Measurements from ENCODE around the gene CPNE4. TPM values are rescaled to one million over a fixed set of nuclear protein-coding genes. Genes with fewer than 3 reads are reported as not detected.

Gene CPNE4
- total RNA-seq, 2 experiments from 2014 or later, result not detected

DNA sequence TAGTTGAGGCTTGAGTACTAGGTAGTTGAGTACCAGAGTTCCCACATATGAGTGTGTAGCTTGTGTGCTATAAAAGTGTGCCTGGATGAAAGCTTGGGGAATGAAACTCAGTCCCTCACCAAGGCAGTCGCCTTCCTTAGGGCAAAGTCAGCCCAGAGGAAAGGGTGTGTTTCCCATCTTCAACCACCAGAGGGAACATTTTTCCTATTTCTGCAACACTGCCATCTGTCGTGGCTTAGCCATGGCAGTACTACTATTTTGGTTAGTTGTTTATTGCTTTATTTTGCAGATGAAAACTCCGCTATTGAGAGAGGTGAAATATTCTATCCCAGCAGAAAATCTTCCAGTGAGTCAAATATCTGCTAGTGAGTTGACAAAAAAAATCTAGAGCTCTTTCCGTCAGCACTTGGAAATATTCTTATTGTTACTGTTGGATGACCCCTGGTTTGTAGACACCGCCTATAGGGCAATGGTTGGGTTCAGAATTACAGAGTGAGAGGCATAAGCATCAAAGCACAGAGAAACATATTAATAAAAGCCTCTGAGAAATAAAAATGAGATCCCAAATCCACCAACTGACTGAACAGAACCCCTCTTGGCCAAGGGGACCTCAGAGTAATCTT is 239.9 kb downstream of the CPNE4 start:
- H3K27ac Mint-ChIP-seq, result no peak overlapping the region
- DNase-seq, result peak; percentile 29
- CTCF ChIA-PET, result interaction anchor here (2.0 kb wide), 1 partner anchor 10 kb away, joined by 8 read pairs; no protein-coding TSS in a partner anchor

DNA sequence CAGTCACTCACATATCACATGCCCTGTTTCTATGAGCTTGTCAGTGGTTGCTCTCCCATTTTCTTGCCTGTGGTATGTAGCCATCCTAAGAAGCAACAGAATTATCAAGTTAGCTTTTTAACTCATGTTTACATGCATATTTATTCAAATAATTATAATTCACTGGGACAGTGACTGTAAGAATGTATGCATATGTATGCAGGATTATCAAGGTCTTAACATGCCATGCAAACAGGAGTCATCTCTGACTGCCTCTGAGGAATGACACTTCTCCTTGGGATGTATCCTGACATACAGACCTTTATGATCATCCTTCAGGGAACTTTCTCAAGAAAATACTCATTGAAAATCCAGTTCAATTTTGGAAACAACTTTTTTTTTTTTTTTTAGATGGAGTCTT is 240.9 kb downstream of the CPNE4 start:
- CTCF ChIA-PET, result interaction anchor here (0.6 kb wide), 1 partner anchor 643 kb away, joined by 4 read pairs; no protein-coding TSS in a partner anchor
- H3K4me3 Mint-ChIP-seq, result no peak overlapping the region
- no peak overlapping the region for H3K27ac Mint-ChIP-seq

More for the DNA sequence above, 239.9 kb downstream of the CPNE4 start:
- Mint-ChIP-seq H3K9me3 (no peaks in the 10 kb centered on the region), H3K36me3 (ENCODE audit: low read depth) (no peaks in the 10 kb centered on the region), H3K4me1 (peaks cover 8% of the 10 kb centered on the region), H3K27me3 (peaks cover 5% of the 10 kb centered on the region), H3K4me3 (no peak overlapping the region)
- POLR2A ChIA-PET, result no interaction called here

DNA sequence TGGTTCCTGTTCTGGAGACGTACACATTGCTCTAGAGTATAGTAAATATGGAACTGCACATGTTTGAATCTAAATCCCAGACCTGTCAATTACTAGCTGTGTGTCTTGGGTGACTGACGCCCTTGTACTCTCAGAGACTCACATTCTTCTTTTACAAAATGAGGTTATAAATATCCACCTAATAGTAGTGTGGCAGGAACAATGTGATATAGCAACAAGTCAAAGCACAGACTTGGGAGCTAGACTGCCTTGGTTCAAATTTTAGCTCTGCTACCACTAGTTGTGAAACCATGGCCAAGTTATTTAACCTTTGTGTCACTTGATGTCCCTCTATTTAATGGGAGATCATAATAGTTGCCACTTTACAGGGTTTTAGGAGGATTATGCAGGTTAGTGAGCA is 245.6 kb downstream of the CPNE4 start:
- POLR2A ChIA-PET, result no interaction called here
- no peak overlapping the region for H3K4me3 Mint-ChIP-seq
- no peak overlapping the region for H3K27ac Mint-ChIP-seq
- no peaks in the 10 kb centered on the region for H3K9me3 Mint-ChIP-seq
- H3K36me3 Mint-ChIP-seq (ENCODE audit: low read depth), result no peaks in the 10 kb centered on the region
- CTCF ChIA-PET, result no interaction called here
- H3K27me3 Mint-ChIP-seq, result peaks cover 9% of the 10 kb centered on the region
- DNase-seq, result no peak
- H3K4me1 Mint-ChIP-seq, result no peaks in the 10 kb centered on the region

More for the DNA sequence above, 240.9 kb downstream of the CPNE4 start:
- Mint-ChIP-seq H3K4me1 (peaks cover 8% of the 10 kb centered on the region), H3K27me3 (peaks cover 5% of the 10 kb centered on the region), H3K36me3 (ENCODE audit: low read depth) (no peaks in the 10 kb centered on the region), H3K9me3 (no peaks in the 10 kb centered on the region)
- POLR2A ChIA-PET, result no interaction called here
- DNase-seq, result no peak

DNA sequence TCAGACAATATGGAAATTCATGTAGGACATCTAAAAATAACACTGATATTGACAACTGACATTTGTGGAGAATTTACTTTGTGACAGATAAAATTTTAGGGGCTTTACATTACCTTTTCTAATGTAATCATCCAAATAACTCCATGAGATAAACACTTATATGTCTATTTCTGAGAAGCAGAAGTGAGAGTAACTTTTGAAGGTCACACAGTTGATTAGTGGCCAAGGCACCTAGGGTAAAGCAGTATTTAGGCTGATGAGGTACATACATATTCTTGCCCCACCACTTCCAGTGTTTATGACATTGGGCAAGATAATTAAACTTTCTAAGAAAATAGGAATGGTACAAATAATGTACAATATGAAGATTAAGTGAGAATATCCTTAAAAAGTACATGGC is 248.4 kb downstream of the CPNE4 start:
- no peak overlapping the region for H3K27ac Mint-ChIP-seq
- ChIA-PET POLR2A (no interaction called here), CTCF (no interaction called here)
- peaks cover 12% of the 10 kb centered on the region for H3K27me3 Mint-ChIP-seq
- no peaks in the 10 kb centered on the region for H3K36me3 Mint-ChIP-seq (ENCODE audit: low read depth)
- no peaks in the 10 kb centered on the region for H3K9me3 Mint-ChIP-seq
- no peak overlapping the region for H3K4me3 Mint-ChIP-seq
- H3K4me1 Mint-ChIP-seq, result no peaks in the 10 kb centered on the region
- no peak for DNase-seq

DNA sequence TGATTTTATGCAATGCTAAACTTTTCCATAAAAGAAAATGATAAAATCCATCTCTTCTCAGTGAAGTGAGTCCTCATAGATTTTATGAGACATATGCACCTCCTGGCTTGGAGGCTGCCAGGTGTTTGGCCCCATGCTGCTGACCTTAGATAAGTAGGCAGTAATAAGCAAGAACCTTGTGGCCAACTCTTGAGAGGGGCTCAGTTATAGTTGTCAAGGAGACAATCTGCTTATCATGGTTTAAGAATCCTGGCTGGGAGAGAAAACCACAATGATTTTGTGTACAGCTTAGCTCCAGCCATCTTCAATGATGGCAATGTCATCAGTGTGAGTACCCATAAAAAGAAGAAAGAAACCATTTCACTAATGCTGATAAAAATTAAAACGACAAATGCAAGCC is 252.1 kb downstream of the CPNE4 start:
- H3K36me3 Mint-ChIP-seq (ENCODE audit: low read depth), result no peaks in the 10 kb centered on the region
- peaks cover 7% of the 10 kb centered on the region for H3K27me3 Mint-ChIP-seq
- DNase-seq, result no peak
- CTCF ChIA-PET, result no interaction called here
- H3K9me3 Mint-ChIP-seq, result no peaks in the 10 kb centered on the region
- no peak overlapping the region for H3K4me3 Mint-ChIP-seq
- H3K4me1 Mint-ChIP-seq, result no peaks in the 10 kb centered on the region
- no peak overlapping the region for H3K27ac Mint-ChIP-seq
- POLR2A ChIA-PET, result no interaction called here

DNA sequence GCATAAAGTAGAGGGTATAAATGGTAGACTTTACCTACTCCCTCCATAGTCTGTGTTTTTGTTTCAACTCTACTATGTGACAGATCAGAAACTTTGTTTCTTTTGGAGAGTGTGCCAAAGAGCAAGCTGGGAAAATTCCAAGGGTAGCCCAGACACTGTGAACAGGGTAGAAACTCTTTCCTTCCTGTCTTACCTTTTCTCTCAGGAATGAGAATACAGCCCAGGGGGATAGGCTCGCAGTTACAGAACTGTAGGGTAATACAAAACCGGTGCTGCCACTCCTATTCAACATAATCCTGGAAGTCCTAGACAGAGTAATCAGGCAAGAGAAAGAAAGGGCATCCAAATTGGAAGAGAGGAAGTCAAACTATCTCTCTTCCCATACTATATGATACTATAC is 256.3 kb downstream of the CPNE4 start:
- ChIA-PET POLR2A (no interaction called here), CTCF (no interaction called here)
- Mint-ChIP-seq H3K4me1 (no peaks in the 10 kb centered on the region), H3K36me3 (ENCODE audit: low read depth) (no peaks in the 10 kb centered on the region), H3K27me3 (peaks cover 3% of the 10 kb centered on the region), H3K4me3 (no peak overlapping the region), H3K27ac (no peak overlapping the region), H3K9me3 (peaks cover 2% of the 10 kb centered on the region)
- DNase-seq, result no peak

DNA sequence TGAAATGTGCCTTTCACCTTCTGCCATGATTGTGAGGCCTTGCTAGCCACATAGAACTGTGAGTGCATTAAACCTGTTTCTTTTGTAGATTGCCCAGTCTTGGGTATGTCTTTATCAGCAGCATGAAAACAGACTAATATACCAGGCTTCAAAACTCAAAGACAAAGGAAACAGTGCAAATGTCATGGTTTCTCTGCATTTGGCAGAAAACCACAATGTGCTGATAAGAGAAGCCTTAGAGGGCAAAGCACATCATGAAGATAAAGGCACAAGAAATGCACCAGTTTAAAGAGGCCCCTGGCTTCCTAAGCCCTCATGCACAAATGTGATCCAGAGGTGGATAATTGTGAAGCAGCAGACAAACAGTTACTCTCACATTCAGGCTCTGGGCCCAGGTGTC is 259.2 kb downstream of the CPNE4 start:
- peaks cover 2% of the 10 kb centered on the region for H3K9me3 Mint-ChIP-seq
- H3K4me1 Mint-ChIP-seq, result no peaks in the 10 kb centered on the region
- no peak overlapping the region for H3K27ac Mint-ChIP-seq
- ChIA-PET POLR2A (no interaction called here), CTCF (no interaction called here)
- no peak overlapping the region for H3K4me3 Mint-ChIP-seq
- no peaks in the 10 kb centered on the region for H3K36me3 Mint-ChIP-seq (ENCODE audit: low read depth)
- H3K27me3 Mint-ChIP-seq, result peaks cover 2% of the 10 kb centered on the region
- no peak for DNase-seq

DNA sequence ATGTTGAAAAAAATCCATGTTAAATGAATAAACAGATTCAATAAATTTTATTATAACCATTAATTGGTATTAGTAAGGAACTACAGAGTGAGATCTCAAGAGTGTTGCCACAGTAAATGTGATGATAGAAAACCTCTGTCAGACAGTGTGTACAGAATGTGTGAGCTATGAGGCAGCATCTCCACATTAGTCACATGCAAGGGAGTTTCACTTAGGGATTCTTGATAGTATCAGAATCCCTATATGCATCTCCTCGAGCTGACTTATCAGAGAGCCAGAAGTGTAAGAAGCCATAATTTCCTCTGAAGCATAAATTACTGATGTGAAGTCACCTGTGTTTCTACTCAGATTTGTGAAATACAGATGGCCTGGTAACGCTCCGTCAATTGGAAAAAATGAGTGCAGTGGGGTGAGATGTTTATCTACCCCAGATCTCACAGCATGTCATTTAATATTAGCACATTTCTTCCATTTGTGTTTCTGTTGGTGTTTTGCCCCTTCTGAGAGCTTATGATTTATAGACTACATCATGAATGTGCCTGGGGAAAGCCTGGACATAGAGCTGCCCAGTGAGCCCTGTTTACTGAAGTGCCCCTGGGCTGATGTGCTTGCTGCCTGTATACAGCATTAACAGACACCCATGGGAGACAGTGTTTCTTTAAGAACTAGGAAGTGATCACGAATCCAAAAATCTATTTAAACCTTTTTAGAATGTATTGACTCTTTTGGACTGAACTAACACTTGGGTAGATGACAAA is 262.4 kb downstream of the CPNE4 start:
- H3K27me3 Mint-ChIP-seq, result peaks cover 2% of the 10 kb centered on the region
- no peak overlapping the region for H3K27ac Mint-ChIP-seq
- H3K36me3 Mint-ChIP-seq (ENCODE audit: low read depth), result no peaks in the 10 kb centered on the region
- H3K4me1 Mint-ChIP-seq, result peaks cover 3% of the 10 kb centered on the region
- H3K9me3 Mint-ChIP-seq, result peaks cover 2% of the 10 kb centered on the region
- no peak overlapping the region for H3K4me3 Mint-ChIP-seq
- ChIA-PET POLR2A (no interaction called here), CTCF (no interaction called here)
- no peak for DNase-seq

DNA sequence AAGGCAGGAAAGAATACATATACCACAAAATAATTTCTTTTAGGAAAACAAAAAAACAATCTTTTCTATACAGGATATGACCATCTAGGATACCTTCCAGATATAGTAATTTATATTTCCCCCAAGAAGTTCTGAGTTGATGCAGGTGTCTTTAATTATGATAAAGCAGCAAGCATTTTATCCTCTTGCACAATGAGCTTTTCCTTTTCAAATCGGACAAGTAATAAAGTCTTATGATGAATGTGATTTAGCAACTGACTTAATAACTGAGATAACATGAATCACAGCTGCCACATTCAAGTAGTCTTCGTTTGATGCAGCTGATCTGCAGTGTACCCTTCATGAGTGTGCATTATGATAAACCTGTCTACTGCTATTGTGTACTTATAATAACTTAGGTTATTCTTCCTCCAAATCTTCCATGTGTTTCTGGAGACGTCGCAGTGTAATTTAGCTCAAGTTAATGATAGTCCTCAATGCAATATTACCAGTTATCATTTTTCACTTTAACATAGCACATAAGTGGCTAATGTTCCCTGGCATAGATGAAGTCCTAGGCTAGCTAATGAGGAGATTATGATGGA is 271.7 kb downstream of the CPNE4 start:
- ChIA-PET CTCF (no interaction called here), POLR2A (no interaction called here)
- Mint-ChIP-seq H3K36me3 (ENCODE audit: low read depth) (no peaks in the 10 kb centered on the region), H3K27me3 (peaks cover 21% of the 10 kb centered on the region), H3K9me3 (peaks cover 2% of the 10 kb centered on the region), H3K27ac (no peak overlapping the region), H3K4me3 (no peak overlapping the region), H3K4me1 (no peaks in the 10 kb centered on the region)
- no peak for DNase-seq

DNA sequence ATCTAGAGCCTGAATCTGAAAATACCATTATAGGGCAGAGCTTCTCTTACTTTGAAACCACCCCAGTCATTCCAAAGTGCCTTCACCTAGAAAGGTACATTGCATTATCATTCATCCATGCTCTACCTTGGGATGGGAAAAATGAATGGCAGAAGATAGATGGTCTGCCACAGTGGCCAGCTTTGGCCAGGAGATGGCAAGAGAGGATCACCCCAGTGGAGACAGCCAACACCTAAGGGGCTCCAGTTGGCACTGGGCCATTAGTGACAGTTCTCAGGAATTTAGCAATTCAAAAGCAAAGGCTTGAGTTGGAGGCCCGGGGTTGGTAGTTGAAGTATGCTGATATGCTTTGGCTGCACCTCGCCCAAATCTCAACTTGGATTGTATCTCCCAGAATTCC is 278.4 kb downstream of the CPNE4 start:
- no peak overlapping the region for H3K27ac Mint-ChIP-seq
- peaks cover 2% of the 10 kb centered on the region for H3K9me3 Mint-ChIP-seq
- no peaks in the 10 kb centered on the region for H3K36me3 Mint-ChIP-seq (ENCODE audit: low read depth)
- no peak for DNase-seq
- peaks cover 11% of the 10 kb centered on the region for H3K27me3 Mint-ChIP-seq
- ChIA-PET POLR2A (no interaction called here), CTCF (no interaction called here)
- H3K4me1 Mint-ChIP-seq, result no peaks in the 10 kb centered on the region
- no peak overlapping the region for H3K4me3 Mint-ChIP-seq

DNA sequence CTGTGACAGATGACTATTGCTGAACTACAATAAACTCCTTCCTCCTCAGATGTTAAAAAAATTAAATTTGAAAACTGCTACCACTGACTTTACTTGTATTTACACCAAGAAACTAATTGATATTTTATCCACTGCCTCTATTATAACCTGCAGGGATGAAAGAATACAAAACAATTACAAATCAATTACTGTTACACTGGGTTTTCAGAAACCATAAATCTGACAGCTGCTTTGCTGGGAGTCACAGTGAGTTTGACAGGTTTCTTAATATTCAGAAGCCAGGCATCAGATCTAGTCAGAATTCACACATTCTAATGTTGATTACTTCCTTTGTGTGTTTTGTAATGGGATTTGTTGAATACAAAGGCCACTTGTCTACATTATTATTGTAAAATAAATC is 279.4 kb downstream of the CPNE4 start:
- DNase-seq, result no peak
- no peaks in the 10 kb centered on the region for H3K36me3 Mint-ChIP-seq (ENCODE audit: low read depth)
- peaks cover 6% of the 10 kb centered on the region for H3K27me3 Mint-ChIP-seq
- no peaks in the 10 kb centered on the region for H3K4me1 Mint-ChIP-seq
- H3K9me3 Mint-ChIP-seq, result no peaks in the 10 kb centered on the region
- ChIA-PET POLR2A (no interaction called here), CTCF (no interaction called here)
- no peak overlapping the region for H3K4me3 Mint-ChIP-seq
- H3K27ac Mint-ChIP-seq, result no peak overlapping the region

DNA sequence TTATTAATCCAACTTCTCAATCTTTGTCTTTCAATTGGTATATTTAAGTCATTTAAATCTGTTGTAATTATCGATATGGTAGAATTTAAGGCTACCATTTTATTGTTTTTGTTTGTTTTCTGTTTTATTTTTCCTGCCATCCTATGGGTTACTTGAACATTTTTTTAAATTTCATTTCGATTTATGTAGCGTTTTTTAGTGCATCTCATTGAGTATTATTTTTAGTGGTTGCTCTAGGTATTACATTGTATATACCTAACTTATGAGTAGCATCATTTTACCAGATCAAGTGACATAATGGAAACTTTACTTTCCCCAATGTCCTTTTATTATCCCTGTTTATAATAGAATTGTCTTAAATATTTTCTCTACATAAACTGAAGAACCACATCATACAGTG is 284.6 kb downstream of the CPNE4 start:
- Mint-ChIP-seq H3K27me3 (peaks cover 23% of the 10 kb centered on the region), H3K4me1 (no peaks in the 10 kb centered on the region), H3K4me3 (no peak overlapping the region), H3K9me3 (no peaks in the 10 kb centered on the region), H3K36me3 (ENCODE audit: low read depth) (no peaks in the 10 kb centered on the region), H3K27ac (no peak overlapping the region)
- ChIA-PET CTCF (no interaction called here), POLR2A (no interaction called here)
- no peak for DNase-seq

DNA sequence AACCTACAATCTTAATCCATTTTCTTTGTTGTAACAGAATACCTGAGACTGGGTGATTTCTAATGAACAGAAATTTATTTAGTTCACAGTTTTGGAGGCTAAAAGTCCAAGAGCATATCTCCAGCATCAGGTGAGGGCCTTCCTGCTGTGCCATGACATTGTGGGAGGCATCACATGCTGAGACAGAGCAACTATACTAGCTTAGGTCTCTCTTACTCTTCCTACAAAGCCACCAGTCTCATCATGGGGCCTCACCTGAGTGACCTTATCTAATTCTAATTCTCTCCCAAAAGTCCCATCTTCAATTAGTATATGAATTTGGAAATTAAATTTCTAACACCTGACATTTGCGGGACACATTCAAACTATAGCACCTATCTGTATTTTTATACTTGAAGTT is 285.0 kb downstream of the CPNE4 start:
- H3K9me3 Mint-ChIP-seq, result no peaks in the 10 kb centered on the region
- ChIA-PET CTCF (no interaction called here), POLR2A (no interaction called here)
- H3K4me3 Mint-ChIP-seq, result no peak overlapping the region
- H3K4me1 Mint-ChIP-seq, result no peaks in the 10 kb centered on the region
- H3K36me3 Mint-ChIP-seq (ENCODE audit: low read depth), result no peaks in the 10 kb centered on the region
- no peak overlapping the region for H3K27ac Mint-ChIP-seq
- peaks cover 25% of the 10 kb centered on the region for H3K27me3 Mint-ChIP-seq
- DNase-seq, result no peak

DNA sequence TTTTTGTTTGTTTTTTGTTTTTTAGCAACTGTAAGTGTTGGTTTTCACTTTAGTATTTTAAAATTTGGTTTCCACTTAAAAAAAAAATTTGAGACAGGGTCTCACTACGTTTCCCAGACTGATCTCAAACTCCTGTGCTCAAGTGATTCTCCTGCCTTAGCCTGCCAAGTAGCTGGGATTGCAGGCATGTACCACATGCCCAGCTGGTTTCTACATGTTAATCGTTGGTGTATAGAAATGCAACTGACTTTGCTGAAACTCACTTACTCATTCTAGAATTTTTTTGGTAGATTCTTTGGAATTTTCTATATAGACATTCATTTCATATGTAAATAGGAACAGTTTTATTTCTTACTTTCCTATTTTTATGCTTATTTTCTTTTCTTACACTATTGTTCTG is 287.3 kb downstream of the CPNE4 start:
- H3K4me1 Mint-ChIP-seq, result no peaks in the 10 kb centered on the region
- ChIA-PET CTCF (no interaction called here), POLR2A (no interaction called here)
- H3K36me3 Mint-ChIP-seq (ENCODE audit: low read depth), result no peaks in the 10 kb centered on the region
- DNase-seq, result no peak
- H3K9me3 Mint-ChIP-seq, result no peaks in the 10 kb centered on the region
- no peak overlapping the region for H3K4me3 Mint-ChIP-seq
- H3K27me3 Mint-ChIP-seq, result peaks cover 27% of the 10 kb centered on the region
- no peak overlapping the region for H3K27ac Mint-ChIP-seq
